Colonic mucosa (tissue), 4 donors: ENCODE data around the gene ACP1. TPM values are rescaled to one million over a fixed set of nuclear protein-coding genes. Genes with fewer than 3 reads are reported as not detected.

Experiments
- DNase-seq: peaks from one replicate; pipeline ENCODE4 v3.0.0-alpha.2; 2020
- H3K27ac ChIP-seq: fragments of 200-600 bp; one replicate; pipeline ENCODE4 v1.8.0; 2021
- H3K27me3 ChIP-seq: fragments of 200-600 bp; one replicate; pipeline ENCODE4 v1.8.0; 2021
- H3K36me3 ChIP-seq: fragments of 200-600 bp; one replicate; pipeline ENCODE4 v1.8.0; 2021
- H3K4me1 ChIP-seq: fragments of 200-600 bp; one replicate; pipeline ENCODE4 v1.8.0; 2021; ENCODE audit warnings: mild to moderate bottlenecking
- H3K4me3 ChIP-seq: fragments of 200-600 bp; one replicate; pipeline ENCODE4 v1.8.0; 2021
- H3K9ac ChIP-seq, 2 donors: one replicate each; pipeline ENCODE4 v1.7.0; 2013; ENCODE audit warnings: control low read depth in 2 of 2, low read depth in 2 of 2, low read length in 2 of 2
- H3K9me3 ChIP-seq: fragments of 200-600 bp; one replicate; pipeline ENCODE4 v1.8.0; 2021
- intact Hi-C: fragments of 100-400 bp; cut with DNase I; formaldehyde crosslinking; loops from one replicate; pipeline ENCODE4 v1.14.1; 2022
- total RNA-seq, 2 donors: library from RNA; stranded (reverse); fragmentation: NEBNext Ultra II Directional in 1 of 2; extraction: Animal tissue kit (Norgen Biotek cat#: 25700) in 1 of 2; gene quantifications; one replicate each; pipeline ENCODE4 v1.2.1, GENCODE V29; 2021
- TF ChIP-seq, protein P1 (sequence below): fragments of 200-600 bp; IDR thresholded peaks from one replicate; pipeline ENCODE4 v1.8.0; 2022; ENCODE audit warnings: antibody characterized with exemption, mild to moderate bottlenecking
- donor health status: healthy.
- donor health status: DM: no; HTN: no; CAD: no.
- donor health status: DM: no; HTN: no; CAD: no.

The ACP1 gene
- total RNA-seq, 2 donors from 2014 or later: 92.5 to 106 TPM

DNA sequence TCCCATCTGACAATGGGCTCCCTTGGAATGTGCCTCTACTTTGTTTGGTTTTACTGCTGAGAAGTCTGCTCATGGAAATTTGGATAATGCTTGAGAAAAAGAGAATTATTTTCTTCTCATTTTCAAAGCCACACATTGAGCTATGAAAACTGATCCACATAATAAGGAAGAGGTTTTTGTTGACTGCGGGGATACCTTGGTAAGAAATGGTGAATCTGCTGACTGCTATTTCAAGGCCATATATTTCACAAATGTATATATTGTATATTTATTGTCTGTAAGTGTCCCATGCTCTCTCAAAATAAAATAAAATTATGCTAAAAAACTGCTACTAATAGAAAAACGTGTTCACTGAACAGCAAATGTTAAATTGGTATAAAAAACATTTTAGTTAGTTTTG, 16.0 kb upstream of the ACP1 start:
- Histone ChIP-seq H3K27me3 (no peaks in the 10 kb centered on the region), H3K9ac (no peak overlapping the region)
- intact Hi-C loops: loop anchor here (5.0 kb wide), 2 partner anchors 44 to 389 kb away; no protein-coding TSS in a partner anchor

DNA sequence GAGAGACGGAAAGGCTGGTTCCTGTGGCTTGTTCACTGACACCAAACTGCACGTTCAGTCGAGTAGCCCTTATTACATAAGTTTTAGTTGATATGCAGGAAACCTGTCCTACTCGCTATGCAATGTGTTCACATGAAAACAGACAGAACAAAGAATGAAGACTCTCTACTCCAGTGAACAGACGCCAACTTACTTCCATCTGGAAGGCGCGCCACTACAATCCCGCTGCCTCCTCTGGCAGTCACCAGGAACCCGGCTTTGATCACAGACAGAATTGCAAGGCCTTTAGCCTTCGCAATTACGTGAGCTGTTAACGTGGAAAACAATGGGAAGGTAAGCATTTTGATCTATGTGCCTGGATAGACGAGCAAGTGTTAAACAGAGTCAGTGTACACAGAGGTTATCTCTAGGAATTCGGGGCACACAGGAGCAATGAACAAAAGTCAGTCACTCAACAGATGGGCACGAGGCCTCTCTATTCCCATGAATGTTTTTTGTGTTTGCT, 15.2 kb upstream of the ACP1 start:
- H3K4me1 ChIP-seq: no peaks in the 10 kb centered on the region
- H3K27ac ChIP-seq: no peak overlapping the region
- peaks cover 5% of the 10 kb centered on the region for H3K36me3 ChIP-seq
- TF ChIP-seq, protein P1, sequence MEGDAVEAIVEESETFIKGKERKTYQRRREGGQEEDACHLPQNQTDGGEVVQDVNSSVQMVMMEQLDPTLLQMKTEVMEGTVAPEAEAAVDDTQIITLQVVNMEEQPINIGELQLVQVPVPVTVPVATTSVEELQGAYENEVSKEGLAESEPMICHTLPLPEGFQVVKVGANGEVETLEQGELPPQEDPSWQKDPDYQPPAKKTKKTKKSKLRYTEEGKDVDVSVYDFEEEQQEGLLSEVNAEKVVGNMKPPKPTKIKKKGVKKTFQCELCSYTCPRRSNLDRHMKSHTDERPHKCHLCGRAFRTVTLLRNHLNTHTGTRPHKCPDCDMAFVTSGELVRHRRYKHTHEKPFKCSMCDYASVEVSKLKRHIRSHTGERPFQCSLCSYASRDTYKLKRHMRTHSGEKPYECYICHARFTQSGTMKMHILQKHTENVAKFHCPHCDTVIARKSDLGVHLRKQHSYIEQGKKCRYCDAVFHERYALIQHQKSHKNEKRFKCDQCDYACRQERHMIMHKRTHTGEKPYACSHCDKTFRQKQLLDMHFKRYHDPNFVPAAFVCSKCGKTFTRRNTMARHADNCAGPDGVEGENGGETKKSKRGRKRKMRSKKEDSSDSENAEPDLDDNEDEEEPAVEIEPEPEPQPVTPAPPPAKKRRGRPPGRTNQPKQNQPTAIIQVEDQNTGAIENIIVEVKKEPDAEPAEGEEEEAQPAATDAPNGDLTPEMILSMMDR: no peak
- no peak for DNase-seq
- intact Hi-C loops: loop anchor here (5.0 kb wide), 2 partner anchors 43 to 388 kb away; no protein-coding TSS in a partner anchor
- H3K9ac ChIP-seq: no peak overlapping the region
- H3K27me3 ChIP-seq: no peaks in the 10 kb centered on the region
- H3K4me3 ChIP-seq: no peak overlapping the region
- no peaks in the 10 kb centered on the region for H3K9me3 ChIP-seq

More for the DNA sequence above, 16.0 kb upstream of the ACP1 start:
- Histone ChIP-seq H3K4me1 (no peaks in the 10 kb centered on the region), H3K27ac (no peak overlapping the region), H3K4me3 (no peak overlapping the region), H3K36me3 (peaks cover 5% of the 10 kb centered on the region), H3K9me3 (no peaks in the 10 kb centered on the region)
- TF ChIP-seq, protein P1: no peak
- DNase-seq: no peak

DNA sequence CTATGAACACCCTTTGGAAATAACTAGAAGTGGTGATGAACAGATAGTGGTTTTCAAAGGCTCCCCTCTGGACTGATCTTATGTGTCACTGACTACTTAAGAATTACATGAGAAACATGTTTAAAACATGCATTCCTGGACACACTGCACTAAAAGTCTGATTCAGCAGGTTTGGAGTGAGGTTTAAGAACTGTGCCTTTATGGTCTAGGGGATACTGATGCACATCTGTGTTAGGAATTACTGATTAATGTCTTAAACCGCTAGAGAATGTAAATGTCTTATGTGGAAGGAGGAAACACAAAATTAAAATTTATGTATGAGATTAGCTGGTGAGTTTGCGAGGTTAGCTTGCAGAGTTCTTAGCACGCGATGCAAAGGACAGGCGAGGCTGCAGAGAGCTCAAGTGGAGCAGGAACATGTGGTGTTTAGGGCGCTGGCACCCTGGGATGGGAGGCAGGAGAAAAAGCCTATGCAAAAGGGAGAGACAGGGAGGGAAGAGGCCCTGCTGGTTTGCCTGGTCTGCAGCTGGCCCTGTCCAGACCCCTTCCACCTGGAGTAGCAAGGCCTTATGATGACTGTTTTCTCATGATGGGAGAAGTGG, 12.6 kb upstream of the ACP1 start:
- H3K9ac ChIP-seq: no peak overlapping the region
- TF ChIP-seq, protein P1: no peak
- no peaks in the 10 kb centered on the region for H3K27me3 ChIP-seq
- no peaks in the 10 kb centered on the region for H3K4me1 ChIP-seq
- H3K27ac ChIP-seq: no peak overlapping the region
- DNase-seq: no peak
- intact Hi-C loops: no loop called here
- no peaks in the 10 kb centered on the region for H3K36me3 ChIP-seq
- no peaks in the 10 kb centered on the region for H3K9me3 ChIP-seq
- no peak overlapping the region for H3K4me3 ChIP-seq

DNA sequence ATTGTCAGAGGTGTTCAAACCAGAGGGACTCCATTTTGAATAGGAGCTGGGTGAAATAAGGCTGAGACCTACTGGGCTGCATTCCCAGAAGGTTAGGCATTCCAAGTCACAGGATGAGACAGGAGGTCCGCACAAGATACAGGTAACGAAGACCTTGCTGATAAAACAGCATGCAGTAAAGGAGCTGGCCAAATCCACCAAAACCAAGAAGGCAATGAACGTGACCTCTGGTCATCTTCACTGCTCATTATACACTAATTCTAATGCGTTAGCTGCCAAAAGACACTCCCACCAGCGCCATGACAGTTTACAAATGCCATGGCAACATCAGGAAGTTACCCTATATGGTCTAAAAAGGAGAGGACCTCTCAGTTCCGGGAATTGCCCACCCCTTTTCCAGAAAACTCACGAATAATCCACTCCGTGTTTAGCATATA, 11.5 kb upstream of the ACP1 start:
- TF ChIP-seq, protein P1: no peak
- H3K9ac ChIP-seq: no peak overlapping the region
- no peaks in the 10 kb centered on the region for H3K27me3 ChIP-seq
- intact Hi-C loops: no loop called here
- H3K4me1 ChIP-seq: no peaks in the 10 kb centered on the region
- H3K9me3 ChIP-seq: no peaks in the 10 kb centered on the region
- no peak overlapping the region for H3K4me3 ChIP-seq
- no peak for DNase-seq
- H3K36me3 ChIP-seq: no peaks in the 10 kb centered on the region
- H3K27ac ChIP-seq: no peak overlapping the region

DNA sequence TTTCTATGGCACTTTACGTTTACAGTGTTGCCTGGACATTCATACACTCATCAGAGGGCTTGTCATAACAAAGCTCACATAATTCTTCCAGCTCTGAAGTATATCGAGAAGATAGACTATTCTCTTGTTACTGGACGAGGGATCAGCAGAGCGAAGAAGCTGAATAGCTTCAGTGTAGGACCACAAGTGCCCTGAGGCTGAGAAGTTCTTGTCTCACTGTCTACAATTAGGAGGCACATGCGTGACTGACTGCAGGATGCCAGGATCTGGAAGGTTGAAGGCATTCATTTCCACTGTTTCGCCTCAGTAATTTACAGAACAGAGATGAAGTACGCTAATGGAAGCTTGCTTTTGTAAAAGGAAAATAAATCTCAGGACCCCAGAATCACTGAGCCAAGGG, 10.5 kb upstream of the ACP1 start:
- Histone ChIP-seq H3K27me3 (no peaks in the 10 kb centered on the region), H3K9me3 (no peaks in the 10 kb centered on the region), H3K36me3 (no peaks in the 10 kb centered on the region), H3K27ac (no peak overlapping the region), H3K4me3 (no peak overlapping the region), H3K4me1 (no peaks in the 10 kb centered on the region), H3K9ac (no peak overlapping the region)
- DNase-seq: no peak
- TF ChIP-seq, protein P1: no peak
- intact Hi-C loops: no loop called here
